LNCaP clone FGC (cell line): Measurements from ENCODE around the gene RDH11.
A peak's percentile ranks its signal among the peaks of the same experiment; 100 is the strongest.

Experiments used
- DNase-seq: peaks from one replicate; pipeline ENCODE4 v3.0.0-alpha.2; 2011; ENCODE audit warnings: low read depth
- H3K4me3 ChIP-seq: 2 replicates; pipeline ENCODE4 v1.5.1; 2011; ENCODE audit warnings: mild to moderate bottlenecking, low read depth, low read length, control low read depth
- CTCF ChIP-seq: IDR thresholded peaks from 2 replicates; pipeline ENCODE4 v1.5.1; 2012; ENCODE audit warnings: mild to moderate bottlenecking; ENCODE audit not compliant: control insufficient read depth, insufficient read depth; ENCODE audit errors: extremely low read depth

RDH11 gene

GRCh38 chr14:67695394-67695949 is at the start of gene RDH11:
Gene RDH11, minus strand, starts transcription at chr14:67695764. Its CDS starts 61 bp downstream, at chr14:67695703.
- no peak for TF ChIP-seq CTCF
- H3K4me3 ChIP-seq: peak within 1 kb of the TSS; percentile 71
- DNase-seq: peak; percentile 87

- no peak for TF ChIP-seq CTCF
- H3K4me3 ChIP-seq: no peak overlapping the region
- DNase-seq: no peak
These were observed 48.5 kb upstream of the RDH11 start for GRCh38 chr14:67744046-67744445.

GRCh38 chr14:67738740-67739504 is 43.4 kb upstream of the RDH11 start:
- no peak for DNase-seq
- H3K4me3 ChIP-seq: no peak overlapping the region
- TF ChIP-seq CTCF: no peak

- no peak for TF ChIP-seq CTCF
- DNase-seq: no peak
These were observed 41.2 kb upstream of the RDH11 start for GRCh38 chr14:67736771-67737170.

GRCh38 chr14:67735336-67736147 is 40.0 kb upstream of the RDH11 start:
- no peak for TF ChIP-seq CTCF
- H3K4me3 ChIP-seq: no peak overlapping the region

More at GRCh38 chr14:67736771-67737170, 41.2 kb upstream of the RDH11 start:
- H3K4me3 ChIP-seq: no peak overlapping the region

GRCh38 chr14:67734675-67735074 is 39.1 kb upstream of the RDH11 start:
- H3K4me3 ChIP-seq: no peak overlapping the region
- no peak for DNase-seq
- no peak for TF ChIP-seq CTCF

More at GRCh38 chr14:67735336-67736147, 40.0 kb upstream of the RDH11 start:
- no peak for DNase-seq
